Measurements from ENCODE around the gene GPR143.

Gene GPR143

DNA sequence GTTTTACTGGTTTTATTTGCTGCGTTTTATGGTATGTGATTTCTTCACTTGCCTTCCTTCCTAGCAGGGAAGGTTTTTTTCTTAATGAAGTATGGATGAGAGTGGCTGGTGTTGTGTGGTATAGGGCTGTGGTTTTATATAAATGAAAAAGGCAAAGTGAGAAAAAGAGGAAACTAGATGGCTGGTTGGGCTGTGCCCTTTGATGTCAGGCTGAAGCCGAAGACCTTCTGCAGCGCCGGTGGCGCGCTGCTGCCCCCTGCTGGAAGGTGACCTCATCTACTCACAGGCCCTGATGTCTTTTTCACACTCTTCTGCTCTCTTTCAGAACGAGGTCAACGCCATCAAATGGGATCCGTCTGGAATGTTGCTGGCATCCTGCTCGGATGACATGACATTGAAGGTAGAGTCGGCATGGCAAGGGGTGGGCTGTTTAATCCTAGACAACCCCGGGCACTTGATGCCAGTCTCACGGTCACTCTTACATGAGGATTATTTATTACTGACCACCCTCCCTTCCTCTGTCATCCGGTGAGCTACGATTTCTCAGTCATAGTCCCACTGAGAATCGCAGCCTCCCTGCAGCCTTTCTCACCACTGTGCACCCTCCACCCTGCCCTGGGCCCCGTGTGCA lies 56.6 kb downstream of the GPR143 start:
- TF ChIP-seq POLR2AphosphoS5 (IDR thresholded peaks at IDR 0.05; ENCODE audit: low read depth): no peak
- TF ChIP-seq, protein P1, sequence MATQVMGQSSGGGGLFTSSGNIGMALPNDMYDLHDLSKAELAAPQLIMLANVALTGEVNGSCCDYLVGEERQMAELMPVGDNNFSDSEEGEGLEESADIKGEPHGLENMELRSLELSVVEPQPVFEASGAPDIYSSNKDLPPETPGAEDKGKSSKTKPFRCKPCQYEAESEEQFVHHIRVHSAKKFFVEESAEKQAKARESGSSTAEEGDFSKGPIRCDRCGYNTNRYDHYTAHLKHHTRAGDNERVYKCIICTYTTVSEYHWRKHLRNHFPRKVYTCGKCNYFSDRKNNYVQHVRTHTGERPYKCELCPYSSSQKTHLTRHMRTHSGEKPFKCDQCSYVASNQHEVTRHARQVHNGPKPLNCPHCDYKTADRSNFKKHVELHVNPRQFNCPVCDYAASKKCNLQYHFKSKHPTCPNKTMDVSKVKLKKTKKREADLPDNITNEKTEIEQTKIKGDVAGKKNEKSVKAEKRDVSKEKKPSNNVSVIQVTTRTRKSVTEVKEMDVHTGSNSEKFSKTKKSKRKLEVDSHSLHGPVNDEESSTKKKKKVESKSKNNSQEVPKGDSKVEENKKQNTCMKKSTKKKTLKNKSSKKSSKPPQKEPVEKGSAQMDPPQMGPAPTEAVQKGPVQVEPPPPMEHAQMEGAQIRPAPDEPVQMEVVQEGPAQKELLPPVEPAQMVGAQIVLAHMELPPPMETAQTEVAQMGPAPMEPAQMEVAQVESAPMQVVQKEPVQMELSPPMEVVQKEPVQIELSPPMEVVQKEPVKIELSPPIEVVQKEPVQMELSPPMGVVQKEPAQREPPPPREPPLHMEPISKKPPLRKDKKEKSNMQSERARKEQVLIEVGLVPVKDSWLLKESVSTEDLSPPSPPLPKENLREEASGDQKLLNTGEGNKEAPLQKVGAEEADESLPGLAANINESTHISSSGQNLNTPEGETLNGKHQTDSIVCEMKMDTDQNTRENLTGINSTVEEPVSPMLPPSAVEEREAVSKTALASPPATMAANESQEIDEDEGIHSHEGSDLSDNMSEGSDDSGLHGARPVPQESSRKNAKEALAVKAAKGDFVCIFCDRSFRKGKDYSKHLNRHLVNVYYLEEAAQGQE (IDR thresholded peaks at IDR 0.05; ENCODE audit: insufficient replicate concordance, low read depth): no peak
- TF ChIP-seq, protein P2, sequence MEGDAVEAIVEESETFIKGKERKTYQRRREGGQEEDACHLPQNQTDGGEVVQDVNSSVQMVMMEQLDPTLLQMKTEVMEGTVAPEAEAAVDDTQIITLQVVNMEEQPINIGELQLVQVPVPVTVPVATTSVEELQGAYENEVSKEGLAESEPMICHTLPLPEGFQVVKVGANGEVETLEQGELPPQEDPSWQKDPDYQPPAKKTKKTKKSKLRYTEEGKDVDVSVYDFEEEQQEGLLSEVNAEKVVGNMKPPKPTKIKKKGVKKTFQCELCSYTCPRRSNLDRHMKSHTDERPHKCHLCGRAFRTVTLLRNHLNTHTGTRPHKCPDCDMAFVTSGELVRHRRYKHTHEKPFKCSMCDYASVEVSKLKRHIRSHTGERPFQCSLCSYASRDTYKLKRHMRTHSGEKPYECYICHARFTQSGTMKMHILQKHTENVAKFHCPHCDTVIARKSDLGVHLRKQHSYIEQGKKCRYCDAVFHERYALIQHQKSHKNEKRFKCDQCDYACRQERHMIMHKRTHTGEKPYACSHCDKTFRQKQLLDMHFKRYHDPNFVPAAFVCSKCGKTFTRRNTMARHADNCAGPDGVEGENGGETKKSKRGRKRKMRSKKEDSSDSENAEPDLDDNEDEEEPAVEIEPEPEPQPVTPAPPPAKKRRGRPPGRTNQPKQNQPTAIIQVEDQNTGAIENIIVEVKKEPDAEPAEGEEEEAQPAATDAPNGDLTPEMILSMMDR (IDR thresholded peaks at IDR 0.05; ENCODE audit: insufficient read depth, low read length): peak; percentile 46
- TF ChIP-seq SPI1 (IDR thresholded peaks at IDR 0.05; ENCODE audit: borderline replicate concordance, low read depth): peak; percentile 4; the same call in 1 of the 2 replicates
- no peak for TF ChIP-seq GABPA (IDR thresholded peaks at IDR 0.05; ENCODE audit: low read depth)
- H3K27me3 ChIP-seq (ENCODE audit: insufficient read depth, poor library complexity, severe bottlenecking): no peaks in the 10 kb centered on the region
- H3K27ac ChIP-seq (replicated peaks): no peak overlapping the region
- H3K4me3 ChIP-seq (replicated peaks; ENCODE audit: insufficient read depth, low read length): no peak overlapping the region
- DNase-seq (ENCODE audit: low read depth in 1 of 2, low spot score in 1 of 2): peak; percentile 16 to 77

DNA sequence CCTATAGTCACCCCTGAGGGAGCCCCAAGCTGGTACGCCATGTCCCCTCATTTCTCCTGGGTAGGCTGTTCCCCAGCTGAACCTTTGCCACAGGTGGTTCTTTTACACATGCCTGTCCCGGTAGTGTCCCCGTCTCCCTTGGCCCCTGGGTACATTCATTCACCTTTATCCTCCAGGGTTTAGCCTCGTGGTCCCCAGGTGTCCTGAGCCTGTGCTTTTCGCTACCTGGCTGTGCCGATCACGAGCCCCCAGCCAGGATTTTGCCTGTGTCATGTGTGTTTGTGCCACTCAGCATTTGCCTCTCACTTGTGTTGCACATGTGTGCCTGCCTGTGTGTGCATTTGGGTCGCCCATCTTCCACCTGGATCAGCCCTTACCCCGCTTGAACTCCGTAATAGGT lies 57.6 kb downstream of the GPR143 start:
- no peak overlapping the region for H3K27ac ChIP-seq (replicated peaks)
- no peak overlapping the region for H3K4me3 ChIP-seq (replicated peaks; ENCODE audit: insufficient read depth, low read length)
- H3K27me3 ChIP-seq (ENCODE audit: insufficient read depth, poor library complexity, severe bottlenecking): no peaks in the 10 kb centered on the region
- no peak for DNase-seq (ENCODE audit: low read depth in 1 of 2, low spot score in 1 of 2)
- TF ChIP-seq SPI1 (IDR thresholded peaks at IDR 0.05; ENCODE audit: borderline replicate concordance, low read depth) (no peak), POLR2AphosphoS5 (IDR thresholded peaks at IDR 0.05; ENCODE audit: low read depth) (no peak), GABPA (IDR thresholded peaks at IDR 0.05; ENCODE audit: low read depth) (no peak)
- TF ChIP-seq, protein P2 (IDR thresholded peaks at IDR 0.05; ENCODE audit: insufficient read depth, low read length): no peak
- TF ChIP-seq, protein P1 (IDR thresholded peaks at IDR 0.05; ENCODE audit: insufficient replicate concordance, low read depth): no peak

DNA sequence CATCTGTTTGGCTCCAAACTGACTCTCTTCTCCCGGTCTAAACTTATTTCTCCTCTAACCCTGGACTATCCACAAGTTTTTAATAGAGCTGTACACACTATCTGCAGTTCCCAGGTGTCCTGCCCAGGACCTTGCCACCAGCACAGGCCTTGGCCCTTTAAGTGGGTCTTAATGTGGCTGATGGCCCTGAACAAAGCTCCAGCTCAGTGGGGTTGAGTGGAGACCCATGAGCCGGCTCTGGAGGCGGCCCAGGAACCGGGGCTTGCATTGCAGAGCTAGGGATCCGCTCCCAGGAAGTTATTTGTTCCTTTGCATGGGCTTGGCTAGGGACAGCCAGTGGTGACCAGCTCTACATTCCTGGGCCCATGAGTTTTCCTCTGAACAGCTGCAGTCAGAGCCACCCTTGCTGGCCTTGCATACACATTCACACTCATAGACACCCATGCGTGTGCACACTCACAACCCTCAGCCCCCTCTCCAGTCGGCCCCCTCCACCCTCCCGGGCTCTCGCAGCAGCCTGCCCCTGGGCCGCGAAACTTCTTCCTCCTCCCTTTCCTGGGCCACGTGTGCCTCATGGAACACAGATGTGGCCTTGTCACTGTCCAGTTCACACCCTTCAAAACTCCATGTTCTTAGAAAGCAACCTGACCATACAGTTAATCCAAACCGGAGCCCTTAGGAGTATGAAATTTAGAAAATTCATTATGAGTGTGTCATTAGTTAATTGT lies 58.2 kb downstream of the GPR143 start:
- TF ChIP-seq POLR2AphosphoS5 (IDR thresholded peaks at IDR 0.05; ENCODE audit: low read depth) (no peak), SPI1 (IDR thresholded peaks at IDR 0.05; ENCODE audit: borderline replicate concordance, low read depth) (no peak), GABPA (IDR thresholded peaks at IDR 0.05; ENCODE audit: low read depth) (no peak)
- TF ChIP-seq, protein P2 (IDR thresholded peaks at IDR 0.05; ENCODE audit: insufficient read depth, low read length): no peak
- TF ChIP-seq, protein P1 (IDR thresholded peaks at IDR 0.05; ENCODE audit: insufficient replicate concordance, low read depth): no peak
- Histone ChIP-seq H3K27ac (replicated peaks) (no peak overlapping the region), H3K27me3 (ENCODE audit: insufficient read depth, poor library complexity, severe bottlenecking) (no peaks in the 10 kb centered on the region), H3K4me3 (replicated peaks; ENCODE audit: insufficient read depth, low read length) (no peak overlapping the region)
- DNase-seq (ENCODE audit: low read depth in 1 of 2, low spot score in 1 of 2): no peak

Measured in HL-60 (cell line).